A673 (cell line): ENCODE results near the gene PERP.

Experiments
- EZH2 ChIP-seq: fragments of 200-600 bp; sonication (generic); IDR thresholded peaks from 2 replicates; pipeline ENCODE4 v1.6.1; 2017; ENCODE audit warnings: borderline replicate concordance, low read depth, mild to moderate bottlenecking, mixed read lengths, antibody characterized with exemption, low read length; ENCODE audit not compliant: poor library complexity, severe bottlenecking
- TF ChIP-seq, protein P1 (sequence below): fragments of 300-800, 200-600 bp; sonication (generic); conservative IDR thresholded peaks from 2 replicates; pipeline ENCODE4 v1.5.1; 2017; ENCODE audit warnings: low read depth, mild to moderate bottlenecking, antibody characterized with exemption, low read length, moderate library complexity, mixed read lengths

GRCh38 chr6:138116661-138116999 is 9.4 kb upstream of the PERP start:
- TF ChIP-seq, protein P1, sequence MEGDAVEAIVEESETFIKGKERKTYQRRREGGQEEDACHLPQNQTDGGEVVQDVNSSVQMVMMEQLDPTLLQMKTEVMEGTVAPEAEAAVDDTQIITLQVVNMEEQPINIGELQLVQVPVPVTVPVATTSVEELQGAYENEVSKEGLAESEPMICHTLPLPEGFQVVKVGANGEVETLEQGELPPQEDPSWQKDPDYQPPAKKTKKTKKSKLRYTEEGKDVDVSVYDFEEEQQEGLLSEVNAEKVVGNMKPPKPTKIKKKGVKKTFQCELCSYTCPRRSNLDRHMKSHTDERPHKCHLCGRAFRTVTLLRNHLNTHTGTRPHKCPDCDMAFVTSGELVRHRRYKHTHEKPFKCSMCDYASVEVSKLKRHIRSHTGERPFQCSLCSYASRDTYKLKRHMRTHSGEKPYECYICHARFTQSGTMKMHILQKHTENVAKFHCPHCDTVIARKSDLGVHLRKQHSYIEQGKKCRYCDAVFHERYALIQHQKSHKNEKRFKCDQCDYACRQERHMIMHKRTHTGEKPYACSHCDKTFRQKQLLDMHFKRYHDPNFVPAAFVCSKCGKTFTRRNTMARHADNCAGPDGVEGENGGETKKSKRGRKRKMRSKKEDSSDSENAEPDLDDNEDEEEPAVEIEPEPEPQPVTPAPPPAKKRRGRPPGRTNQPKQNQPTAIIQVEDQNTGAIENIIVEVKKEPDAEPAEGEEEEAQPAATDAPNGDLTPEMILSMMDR: no peak
- no peak for TF ChIP-seq EZH2
